Neural cell (in vitro differentiated cells): Measurements from ENCODE around the gene BABAM1. TPM values are rescaled to one million over a fixed set of nuclear protein-coding genes. Genes with fewer than 3 reads are reported as not detected.

ENCODE experiments used
- H2AFZ ChIP-seq: fragments of 200-600, 300-800 bp; sonication (generic), shearing (Covaris generic); 2 replicates; pipeline ENCODE4 v1.6.0; 2014; ENCODE audit warnings: low read depth, mild to moderate bottlenecking, antibody characterized with exemption, low read length, moderate library complexity
- H3F3A ChIP-seq: fragments of 200-600 bp; shearing (Covaris generic); 2 replicates; pipeline ENCODE4 v1.6.1; 2016; ENCODE audit warnings: mild to moderate bottlenecking, moderate library complexity, mixed read lengths, antibody characterized with exemption, low read length; ENCODE audit not compliant: insufficient read depth, poor library complexity, severe bottlenecking
- H3K27ac ChIP-seq: fragments of 200-600, 300-800 bp; sonication (generic), shearing (Covaris generic); 2 replicates; pipeline ENCODE4 v1.5.1; 2014; ENCODE audit warnings: mild to moderate bottlenecking, low read length, moderate library complexity
- H3K27me3 ChIP-seq: fragments of 300-800, 200-600 bp; sonication (generic), shearing (Covaris generic); 2 replicates; pipeline ENCODE4 v1.6.0; 2014; ENCODE audit warnings: mild to moderate bottlenecking, low read depth, low read length, moderate library complexity; ENCODE audit not compliant: insufficient read depth
- H3K36me3 ChIP-seq: fragments of 300-800, 200-600 bp; sonication (generic), shearing (Covaris generic); 2 replicates; pipeline ENCODE4 v1.5.1; 2014; ENCODE audit warnings: mild to moderate bottlenecking, antibody characterized with exemption, low read length, moderate library complexity; ENCODE audit not compliant: insufficient read depth
- H3K4me2 ChIP-seq: fragments of 300-800, 200-600 bp; sonication (generic), shearing (Covaris generic); 2 replicates; pipeline ENCODE4 v1.6.0; 2014; ENCODE audit warnings: mild to moderate bottlenecking, low read length
- H3K4me3 ChIP-seq: fragments of 300-800, 200-600 bp; sonication (generic), shearing (Covaris generic); 2 replicates; pipeline ENCODE4 v1.5.1; 2014; ENCODE audit warnings: mild to moderate bottlenecking, low read length, moderate library complexity
- H3K79me2 ChIP-seq: fragments of 200-600 bp; shearing (Covaris generic); replicated peaks from 2 replicates; pipeline ENCODE4 v1.6.0; 2014; ENCODE audit warnings: mild to moderate bottlenecking, low read length, moderate library complexity; ENCODE audit not compliant: insufficient read depth
- H3K9ac ChIP-seq: fragments of 300-800, 200-600 bp; sonication (generic), shearing (Covaris generic); 2 replicates; pipeline ENCODE4 v1.6.1; 2016; ENCODE audit warnings: mild to moderate bottlenecking, low read length, mixed read lengths
- H3K9me2 ChIP-seq: fragments of 200-600 bp; shearing (Covaris generic); 2 replicates; pipeline ENCODE4 v1.6.1; 2016; ENCODE audit warnings: mild to moderate bottlenecking, low read length, mixed read lengths; ENCODE audit not compliant: insufficient read depth
- H3K9me3 ChIP-seq: fragments of 200-600, 300-800 bp; sonication (generic), shearing (Covaris generic); 2 replicates; pipeline ENCODE4 v1.6.1; 2016; ENCODE audit warnings: mild to moderate bottlenecking, mixed run types, low read length, moderate library complexity, mixed read lengths
- H4K20me1 ChIP-seq: fragments of 200-600 bp; shearing (Covaris generic); 2 replicates; pipeline ENCODE4 v1.6.1; 2016; ENCODE audit warnings: mild to moderate bottlenecking, mixed run types; ENCODE audit not compliant: insufficient read depth
- CTCF ChIP-seq: fragments of 450-650 bp; IDR thresholded peaks from 2 replicates; pipeline ENCODE4 v1.5.1; 2014; ENCODE audit warnings: antibody characterized with exemption, mild to moderate bottlenecking, moderate library complexity; ENCODE audit not compliant: poor library complexity, severe bottlenecking
- EP300 ChIP-seq: fragments of 450-650 bp; conservative IDR thresholded peaks from 2 replicates; pipeline ENCODE4 v1.6.1; 2014; ENCODE audit warnings: antibody characterized with exemption, mild to moderate bottlenecking, moderate library complexity; ENCODE audit not compliant: poor library complexity, severe bottlenecking
- EZH2 ChIP-seq: fragments of 200-600, 300-800 bp; shearing (Covaris generic), sonication (generic); IDR thresholded peaks from 2 replicates; pipeline ENCODE4 v1.6.1; 2014; ENCODE audit warnings: antibody characterized with exemption, low read length, borderline replicate concordance, mild to moderate bottlenecking; ENCODE audit not compliant: insufficient read depth, poor library complexity, severe bottlenecking
- MXI1 ChIP-seq: fragments of 450-650 bp; conservative IDR thresholded peaks from 2 replicates; pipeline ENCODE4 v1.6.1; 2014; ENCODE audit warnings: antibody characterized with exemption, mild to moderate bottlenecking; ENCODE audit not compliant: poor library complexity, severe bottlenecking
- POLR2AphosphoS5 ChIP-seq: IDR thresholded peaks from 2 replicates; pipeline ENCODE4 v1.6.1; 2012
- RAD21 ChIP-seq: fragments of 450-650 bp; conservative IDR thresholded peaks from 2 replicates; pipeline ENCODE4 v1.6.1; 2014; ENCODE audit warnings: antibody characterized with exemption, mild to moderate bottlenecking, moderate library complexity
- SMC3 ChIP-seq: fragments of 450-650 bp; conservative IDR thresholded peaks from 2 replicates; pipeline ENCODE4 v1.6.1; 2014; ENCODE audit warnings: antibody characterized with exemption, mild to moderate bottlenecking, moderate library complexity; ENCODE audit not compliant: poor library complexity
- TAF1 ChIP-seq: IDR thresholded peaks from 2 replicates; pipeline ENCODE4 v1.6.1; 2012; ENCODE audit warnings: low read depth
- polyA plus RNA-seq: library from polyadenylated mRNA; depleted of rRNA; stranded (reverse); fragments of >200 nt; gene quantifications from 2 replicates; pipeline ENCODE4 v1.2.3, GENCODE V29; 2014
- TF ChIP-seq, protein P1 (sequence below): IDR thresholded peaks from 2 replicates; pipeline ENCODE4 v1.6.1; 2012; ENCODE audit warnings: borderline replicate concordance

The BABAM1 gene
- polyA plus RNA-seq, 1 donor from 2014 or later, result 123 TPM

DNA sequence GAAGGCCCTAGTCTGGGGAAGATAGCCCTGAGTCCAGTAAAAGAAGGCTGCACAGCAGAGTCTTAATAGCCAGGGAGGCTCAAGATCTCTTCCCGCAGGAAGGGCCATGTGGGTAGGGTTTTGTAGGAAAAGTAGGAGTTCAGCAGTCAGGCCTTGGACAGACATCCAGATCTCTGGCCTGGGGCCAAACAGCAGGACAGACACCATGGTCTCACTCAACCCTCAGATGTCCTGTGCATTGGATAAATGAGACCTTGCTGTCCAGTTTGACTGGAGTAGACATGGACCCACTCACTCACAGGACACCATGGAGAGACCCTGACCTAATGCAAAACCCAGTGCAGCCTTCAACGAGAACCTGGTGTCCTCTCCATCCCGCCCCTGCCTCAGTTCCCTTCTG, 37.4 kb upstream of the BABAM1 start:
- Histone ChIP-seq H3K9ac (no peak overlapping the region), H4K20me1 (no peaks in the 10 kb centered on the region), H3K27ac (no peak overlapping the region), H3K79me2 (peaks cover 3% of the 10 kb centered on the region), H3K4me2 (no peak overlapping the region), H2AFZ (no peak overlapping the region), H3K36me3 (no peaks in the 10 kb centered on the region), H3K27me3 (no peaks in the 10 kb centered on the region), H3K4me3 (no peak overlapping the region), H3K9me3 (no peaks in the 10 kb centered on the region), H3F3A (no peaks in the 10 kb centered on the region), H3K9me2 (no peaks in the 10 kb centered on the region)
- TF ChIP-seq MXI1 (no peak), EZH2 (no peak), CTCF (no peak), RAD21 (no peak), POLR2AphosphoS5 (no peak), EP300 (no peak), SMC3 (no peak), TAF1 (no peak)
- TF ChIP-seq, protein P1, sequence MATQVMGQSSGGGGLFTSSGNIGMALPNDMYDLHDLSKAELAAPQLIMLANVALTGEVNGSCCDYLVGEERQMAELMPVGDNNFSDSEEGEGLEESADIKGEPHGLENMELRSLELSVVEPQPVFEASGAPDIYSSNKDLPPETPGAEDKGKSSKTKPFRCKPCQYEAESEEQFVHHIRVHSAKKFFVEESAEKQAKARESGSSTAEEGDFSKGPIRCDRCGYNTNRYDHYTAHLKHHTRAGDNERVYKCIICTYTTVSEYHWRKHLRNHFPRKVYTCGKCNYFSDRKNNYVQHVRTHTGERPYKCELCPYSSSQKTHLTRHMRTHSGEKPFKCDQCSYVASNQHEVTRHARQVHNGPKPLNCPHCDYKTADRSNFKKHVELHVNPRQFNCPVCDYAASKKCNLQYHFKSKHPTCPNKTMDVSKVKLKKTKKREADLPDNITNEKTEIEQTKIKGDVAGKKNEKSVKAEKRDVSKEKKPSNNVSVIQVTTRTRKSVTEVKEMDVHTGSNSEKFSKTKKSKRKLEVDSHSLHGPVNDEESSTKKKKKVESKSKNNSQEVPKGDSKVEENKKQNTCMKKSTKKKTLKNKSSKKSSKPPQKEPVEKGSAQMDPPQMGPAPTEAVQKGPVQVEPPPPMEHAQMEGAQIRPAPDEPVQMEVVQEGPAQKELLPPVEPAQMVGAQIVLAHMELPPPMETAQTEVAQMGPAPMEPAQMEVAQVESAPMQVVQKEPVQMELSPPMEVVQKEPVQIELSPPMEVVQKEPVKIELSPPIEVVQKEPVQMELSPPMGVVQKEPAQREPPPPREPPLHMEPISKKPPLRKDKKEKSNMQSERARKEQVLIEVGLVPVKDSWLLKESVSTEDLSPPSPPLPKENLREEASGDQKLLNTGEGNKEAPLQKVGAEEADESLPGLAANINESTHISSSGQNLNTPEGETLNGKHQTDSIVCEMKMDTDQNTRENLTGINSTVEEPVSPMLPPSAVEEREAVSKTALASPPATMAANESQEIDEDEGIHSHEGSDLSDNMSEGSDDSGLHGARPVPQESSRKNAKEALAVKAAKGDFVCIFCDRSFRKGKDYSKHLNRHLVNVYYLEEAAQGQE, result no peak

DNA sequence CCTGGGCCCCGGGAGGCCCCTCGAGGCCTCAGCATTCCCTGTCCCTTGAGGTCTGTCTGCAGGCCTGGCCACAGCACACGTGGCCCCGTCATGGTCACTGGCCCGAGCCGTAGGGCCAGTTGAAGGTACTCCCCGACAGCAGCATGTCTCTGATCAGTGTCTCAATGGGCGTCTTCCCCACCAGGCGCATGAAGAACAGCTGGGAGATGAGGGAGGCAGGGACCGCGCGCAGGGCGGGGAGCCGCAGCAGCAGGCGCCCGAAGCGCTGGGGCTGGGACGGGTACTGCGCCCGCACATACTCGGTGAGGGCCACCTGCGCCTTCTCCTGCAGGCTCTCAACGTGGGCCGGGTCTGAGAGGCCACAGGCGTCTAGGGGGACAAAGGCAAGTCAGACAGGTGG, 35.0 kb upstream of the BABAM1 start:
- Histone ChIP-seq H3K9me2 (no peaks in the 10 kb centered on the region), H4K20me1 (no peaks in the 10 kb centered on the region), H3K4me3 (no peak overlapping the region), H3K9me3 (no peaks in the 10 kb centered on the region), H3K36me3 (no peaks in the 10 kb centered on the region), H3F3A (no peaks in the 10 kb centered on the region), H3K27ac (no peak overlapping the region), H3K9ac (no peak overlapping the region), H3K4me2 (no peak overlapping the region), H3K27me3 (no peaks in the 10 kb centered on the region), H2AFZ (no peak overlapping the region), H3K79me2 (peaks cover 3% of the 10 kb centered on the region)
- no peak for TF ChIP-seq TAF1
- TF ChIP-seq SMC3, result no peak
- TF ChIP-seq CTCF, result no peak
- TF ChIP-seq EZH2, result no peak
- no peak for TF ChIP-seq MXI1
- TF ChIP-seq, protein P1, result no peak
- no peak for TF ChIP-seq EP300
- TF ChIP-seq POLR2AphosphoS5, result no peak
- TF ChIP-seq RAD21, result no peak
